GM18870 (cell line): ENCODE data around the gene FCRLB.
"Not testable (repeated sequence)": the region's sequence is repeated elsewhere in the genome, so short reads cannot be mapped to it uniquely, and the experiment has no call there.

Experiments used
- ATAC-seq: cut with Tn5 transposase; IDR thresholded peaks from one replicate; pipeline ENCODE4 v1.9.1; 2021; ENCODE audit warnings: moderate library complexity; ENCODE audit not compliant: unreplicated experiment

FCRLB gene

GRCh38 chr1:161720956-161721737, at the start of gene FCRLB:
Gene FCRLB, plus strand, starts transcription at chr1:161721544. Its CDS starts 1,129 bp downstream, at chr1:161722673.
- no peak for ATAC-seq

DNA sequence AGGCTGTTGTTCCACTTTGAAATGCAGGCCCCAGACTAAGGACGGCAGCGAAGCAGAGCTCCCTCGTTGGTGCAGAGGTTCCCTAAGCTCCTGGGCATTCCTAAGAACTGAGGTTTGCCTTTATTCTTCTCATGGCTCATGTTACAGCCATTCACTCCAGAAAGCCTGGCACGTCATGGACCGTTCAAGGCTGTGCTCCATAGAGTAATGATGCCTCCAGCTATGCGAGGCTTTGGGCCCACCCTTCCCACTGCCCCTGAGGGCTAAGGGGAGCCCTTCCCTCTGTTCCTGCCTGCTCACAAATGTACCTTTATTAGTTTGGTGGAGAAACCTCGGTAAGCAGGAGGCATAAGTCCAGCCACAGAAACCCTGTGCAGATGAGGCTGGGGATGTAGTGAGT, 47.9 kb upstream of the FCRLB start:
- ATAC-seq, result not testable (repeated sequence)

GRCh38 chr1:161674447-161674846, 46.9 kb upstream of the FCRLB start:
- ATAC-seq, result not testable (repeated sequence)

GRCh38 chr1:161674908-161675307, 46.4 kb upstream of the FCRLB start:
- ATAC-seq, result not testable (repeated sequence)

DNA sequence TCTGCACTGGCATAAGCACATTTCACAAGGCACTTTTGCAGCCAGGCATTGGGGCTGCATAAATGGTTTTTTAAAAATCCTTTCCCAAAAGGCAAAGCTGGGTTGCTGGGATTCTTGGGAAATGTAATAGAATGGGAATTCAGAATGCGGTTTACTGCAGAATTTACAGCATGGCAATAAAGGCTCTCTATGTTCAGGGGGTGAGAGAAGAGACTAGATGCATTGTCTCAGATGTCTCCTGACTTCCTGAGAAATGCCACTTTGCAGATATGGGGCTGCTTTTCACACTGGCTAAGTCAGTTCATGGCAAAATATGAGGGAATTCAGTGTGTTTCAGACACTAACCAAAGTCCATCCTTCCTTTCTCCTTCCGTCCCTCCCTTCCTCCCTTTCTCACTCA, 44.9 kb upstream of the FCRLB start:
- ATAC-seq, result no peak

GRCh38 chr1:161676958-161677689, 44.2 kb upstream of the FCRLB start:
- no peak for ATAC-seq

- ATAC-seq, result no peak
Measured at GRCh38 chr1:161678500-161678899, 42.8 kb upstream of the FCRLB start.

- no peak for ATAC-seq
Measured at GRCh38 chr1:161681879-161682278, 39.5 kb upstream of the FCRLB start.

- ATAC-seq, result no peak
Measured at GRCh38 chr1:161688946-161689345, 32.4 kb upstream of the FCRLB start.

DNA sequence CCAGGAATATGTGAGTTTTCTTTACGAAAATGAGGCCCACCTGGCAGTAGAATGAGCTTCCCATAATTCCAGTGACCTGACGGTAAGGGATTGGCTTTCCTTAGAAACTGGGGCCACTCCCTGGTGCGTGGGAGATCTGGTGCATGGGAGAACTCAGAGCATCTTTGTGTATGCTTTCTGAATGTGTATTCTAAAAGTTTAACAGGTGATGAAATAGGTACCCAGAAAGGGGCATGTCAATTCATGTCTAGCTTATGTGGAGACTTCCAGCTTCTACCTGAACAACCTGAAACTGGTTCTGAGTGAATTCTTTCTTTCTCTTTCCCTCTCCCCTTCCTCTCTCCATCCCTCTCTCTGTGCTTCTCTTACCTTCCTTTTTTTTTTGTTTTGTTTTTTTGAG, 29.5 kb upstream of the FCRLB start:
- ATAC-seq, result no peak

DNA sequence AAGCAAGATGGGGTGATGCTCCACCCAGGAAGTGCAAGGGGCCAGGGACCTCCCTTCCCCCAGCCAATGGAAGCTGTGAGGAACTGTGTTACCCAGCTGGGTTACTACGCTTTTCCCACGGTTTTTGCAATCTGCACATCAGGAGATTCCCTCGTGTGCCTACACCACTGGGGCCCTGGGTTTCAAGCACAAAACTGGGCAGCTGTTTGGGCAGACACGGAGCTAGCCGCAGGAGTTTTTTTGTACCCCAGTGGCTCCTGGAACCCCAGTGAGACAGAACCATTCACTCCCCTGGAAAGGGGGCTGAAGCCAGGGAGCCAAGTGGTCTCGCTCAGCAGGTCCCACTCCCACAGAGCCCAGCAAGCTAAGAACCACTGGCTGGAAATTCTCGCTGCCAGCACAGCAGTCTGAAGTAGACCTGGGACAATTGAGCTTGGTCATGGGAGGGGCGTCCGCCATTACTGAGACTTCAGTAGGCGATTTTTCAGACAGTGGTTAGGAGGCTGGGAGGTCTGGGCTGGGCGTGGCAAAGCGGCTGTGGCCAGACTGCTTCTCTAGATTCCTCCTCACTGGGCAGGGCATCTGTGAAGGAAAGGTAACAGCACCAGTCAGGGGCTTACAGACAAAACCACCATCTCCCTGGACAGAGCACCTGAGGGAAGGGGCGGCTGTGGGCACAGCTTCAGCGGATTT, 28.2 kb upstream of the FCRLB start:
- not testable (repeated sequence) for ATAC-seq

DNA sequence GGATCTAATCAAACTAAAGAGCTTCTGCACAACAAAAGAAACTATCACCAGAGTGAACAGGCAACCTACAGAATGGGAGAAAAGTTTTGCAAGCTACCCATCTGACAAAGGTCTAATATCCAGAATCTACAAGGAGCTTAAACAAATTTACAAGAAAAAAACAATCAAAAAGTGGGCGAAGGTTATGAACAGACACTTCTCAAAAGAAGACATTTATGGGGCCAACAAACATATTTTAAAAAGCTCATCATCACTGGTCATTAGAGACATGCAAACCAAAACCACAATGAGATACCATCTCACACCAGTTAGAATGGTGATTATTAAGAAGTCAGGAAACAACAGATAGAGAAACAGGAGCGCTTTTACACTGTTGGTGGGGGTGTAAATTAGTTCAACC, 23.0 kb upstream of the FCRLB start:
- not testable (repeated sequence) for ATAC-seq

- ATAC-seq, result no peak
Measured at GRCh38 chr1:161702250-161702649, 19.1 kb upstream of the FCRLB start.

DNA sequence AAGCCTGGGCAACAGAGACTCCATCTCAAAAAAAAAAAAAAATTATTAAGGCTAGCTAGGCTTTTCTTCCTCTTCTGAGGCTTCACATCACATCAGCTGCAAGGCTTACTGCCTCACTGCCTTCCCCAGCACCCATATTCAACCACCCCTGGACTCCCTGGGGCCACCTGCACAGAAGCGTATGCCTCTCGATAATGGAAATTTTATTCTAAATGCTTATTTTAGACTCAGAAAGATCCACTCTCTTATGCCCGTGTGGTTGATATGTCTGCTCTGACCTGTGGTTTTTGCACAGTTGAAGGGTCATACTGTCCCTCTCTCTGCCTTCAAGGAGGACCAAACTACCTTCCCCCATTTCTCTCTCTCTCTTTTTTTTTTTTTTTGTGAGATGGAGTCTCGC, 15.8 kb upstream of the FCRLB start:
- no peak for ATAC-seq

- peak; percentile 11 for ATAC-seq
Measured at GRCh38 chr1:161706113-161706481, 15.2 kb upstream of the FCRLB start.

DNA sequence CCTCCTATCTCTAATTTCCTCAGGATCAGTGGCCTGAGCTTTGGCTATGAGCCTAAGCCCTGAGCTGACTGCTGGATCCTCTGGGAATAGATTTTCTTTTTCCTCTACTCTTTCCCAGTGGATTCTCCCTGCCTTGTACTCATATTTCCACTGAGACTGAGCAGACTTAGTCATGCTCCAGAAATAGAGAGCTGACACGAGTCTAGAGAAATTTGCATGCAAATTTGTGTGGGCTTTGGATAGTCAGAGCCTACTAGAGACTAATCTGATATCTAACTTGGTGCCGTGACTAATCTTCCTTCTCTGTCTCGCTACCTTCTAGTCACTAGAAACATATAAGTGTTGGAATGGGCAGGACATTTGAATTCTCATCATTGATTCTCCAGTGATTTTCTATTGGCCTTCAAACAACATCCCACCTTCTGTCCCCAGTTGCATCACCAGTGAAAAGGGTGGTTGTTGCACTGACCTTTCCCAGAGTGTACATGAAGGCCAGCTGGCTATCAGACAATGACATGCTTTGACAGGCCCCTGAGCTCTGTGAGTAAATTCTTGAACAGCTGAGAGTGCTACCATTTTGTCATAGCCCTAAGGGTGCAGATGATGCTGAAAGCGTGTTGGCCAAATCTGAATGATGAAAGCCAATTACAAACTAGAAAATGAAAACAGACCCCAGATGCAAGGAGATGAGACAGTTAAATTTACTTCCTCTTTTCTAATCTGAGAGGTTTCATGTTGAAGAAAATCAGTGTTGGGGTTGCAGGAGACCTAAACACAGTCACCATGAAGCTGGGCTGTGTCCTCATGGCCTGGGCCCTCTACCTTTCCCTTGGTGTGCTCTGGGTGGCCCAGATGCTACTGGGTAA, 14.6 kb upstream of the FCRLB start, which contains the start of gene FCRLA:
Gene FCRLA, plus strand, starts transcription at position 748 of the 866 bp plus-strand sequence. Its CDS starts 36 bp downstream, at position 784.
- ATAC-seq, result peak; percentile 69

DNA sequence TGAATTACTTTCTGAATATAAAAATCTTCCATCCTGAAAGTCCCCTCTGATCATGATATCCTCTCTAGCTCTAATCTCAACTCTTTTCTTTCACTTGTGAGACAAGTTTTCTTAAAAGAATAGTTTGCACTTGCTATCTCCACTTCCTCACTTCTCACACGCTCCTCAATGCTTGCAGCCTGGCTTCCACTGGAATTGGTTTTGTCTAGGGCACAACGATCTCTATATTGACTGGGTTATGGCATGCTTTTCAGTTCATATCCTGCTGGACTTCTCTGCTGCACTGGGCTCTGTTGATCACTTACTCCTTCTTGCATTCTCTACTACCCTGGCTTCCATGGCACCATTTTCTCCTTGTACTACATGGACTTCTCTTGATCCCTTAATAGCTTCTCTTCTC, 13.8 kb upstream of the FCRLB start:
- no peak for ATAC-seq

DNA sequence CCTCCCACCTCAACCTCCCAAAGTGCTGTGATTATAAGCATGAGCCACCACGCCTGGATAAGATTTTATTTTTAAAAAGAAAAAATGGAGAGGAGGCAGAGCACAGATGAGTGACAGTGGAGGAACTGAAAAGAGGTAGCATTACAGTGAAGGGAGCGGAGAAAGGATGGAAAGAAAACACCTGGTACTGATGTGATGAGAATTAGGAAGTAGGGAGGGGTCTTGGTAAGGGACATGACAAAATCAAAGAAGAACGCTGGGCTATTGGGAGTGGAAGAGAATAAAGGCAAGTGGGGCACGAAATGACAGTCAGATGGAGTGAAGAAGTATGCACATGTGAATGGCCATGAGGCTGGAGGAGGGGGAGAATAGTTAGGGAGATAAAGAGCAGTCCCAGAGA, 12.0 kb upstream of the FCRLB start:
- ATAC-seq, result no peak

GRCh38 chr1:161710560-161710959, 10.8 kb upstream of the FCRLB start:
- ATAC-seq, result no peak

GRCh38 chr1:161718559-161719324, 2.6 kb upstream of the FCRLB start:
- ATAC-seq, result peak; percentile 63
